Glutamatergic neuron (in vitro differentiated cells): ENCODE data around the gene PYY. TPM values are rescaled to one million over a fixed set of nuclear protein-coding genes. Genes with fewer than 3 reads are reported as not detected.

Experiments used
- DNase-seq: peaks from one replicate; pipeline ENCODE4 v3.0.0; 2022
- H3K27ac Mint-ChIP-seq: one replicate; pipeline ENCODE4 v1.8.0; 2020; ENCODE audit warnings: mild to moderate bottlenecking, mixed read lengths, inconsistent platforms; ENCODE audit not compliant: unreplicated experiment
- H3K27me3 Mint-ChIP-seq: one replicate; pipeline ENCODE4 v1.8.0; 2020; ENCODE audit warnings: mild to moderate bottlenecking, moderate library complexity, mixed read lengths, inconsistent platforms; ENCODE audit not compliant: unreplicated experiment
- H3K36me3 Mint-ChIP-seq: one replicate; pipeline ENCODE4 v1.8.0; 2020; ENCODE audit warnings: mild to moderate bottlenecking, mixed read lengths, inconsistent platforms; ENCODE audit not compliant: unreplicated experiment
- H3K4me1 Mint-ChIP-seq: one replicate; pipeline ENCODE4 v1.8.0; 2020; ENCODE audit warnings: mild to moderate bottlenecking, low read depth, mixed read lengths, inconsistent platforms; ENCODE audit not compliant: unreplicated experiment
- H3K4me3 Mint-ChIP-seq: one replicate; pipeline ENCODE4 v1.8.0; 2020; ENCODE audit warnings: mild to moderate bottlenecking, mixed read lengths, inconsistent platforms; ENCODE audit not compliant: unreplicated experiment
- H3K9me3 Mint-ChIP-seq: one replicate; pipeline ENCODE4 v1.8.0; 2020; ENCODE audit warnings: mild to moderate bottlenecking, moderate library complexity, mixed read lengths, inconsistent platforms; ENCODE audit not compliant: unreplicated experiment
- CTCF ChIP-seq: fragments of 200-600 bp; sonication (generic); IDR thresholded peaks from one replicate; pipeline ENCODE4 v1.5.0; 2021; ENCODE audit not compliant: partially characterized antibody, unreplicated experiment
- total RNA-seq: library from RNA; stranded (reverse); fragmentation: NEBNext Ultra II Directional; extraction: Animal tissue kit (Norgen Biotek cat#: 25700); gene quantifications from one replicate; pipeline ENCODE4 v1.2.1, GENCODE V29; 2021; ENCODE audit not compliant: unreplicated experiment

The PYY gene
- total RNA-seq, 1 donor from 2014 or later = not detected

- TF ChIP-seq CTCF = no peak
Observed at GRCh38 chr17:43986225-43986981, 32.7 kb upstream of the PYY start.

GRCh38 chr17:43984521-43984920, 30.8 kb upstream of the PYY start:
- Mint-ChIP-seq H3K4me1 (peaks cover 15% of the 10 kb centered on the region), H3K36me3 (no peaks in the 10 kb centered on the region), H3K4me3 (peak overlapping the region; percentile 34)

More at GRCh38 chr17:43986225-43986981, 32.7 kb upstream of the PYY start:
- Mint-ChIP-seq H3K36me3 (no peaks in the 10 kb centered on the region), H3K27me3 (peaks cover 6% of the 10 kb centered on the region), H3K4me3 (no peak overlapping the region), H3K9me3 (peaks cover 8% of the 10 kb centered on the region), H3K4me1 (peaks cover 15% of the 10 kb centered on the region), H3K27ac (no peak overlapping the region)
- no peak for DNase-seq

GRCh38 chr17:43983515-43984411, 30.0 kb upstream of the PYY start:
- Mint-ChIP-seq H3K27me3 (peaks cover 6% of the 10 kb centered on the region), H3K36me3 (no peaks in the 10 kb centered on the region), H3K9me3 (peaks cover 11% of the 10 kb centered on the region), H3K4me3 (peak overlapping the region; percentile 55), H3K27ac (no peak overlapping the region), H3K4me1 (peaks cover 15% of the 10 kb centered on the region)
- DNase-seq = peak; percentile 41
- peak; percentile 30 for TF ChIP-seq CTCF

More at GRCh38 chr17:43984521-43984920, 30.8 kb upstream of the PYY start:
- H3K9me3 Mint-ChIP-seq = peaks cover 11% of the 10 kb centered on the region
- DNase-seq = no peak
- H3K27ac Mint-ChIP-seq = no peak overlapping the region
- no peak for TF ChIP-seq CTCF
- H3K27me3 Mint-ChIP-seq = peaks cover 6% of the 10 kb centered on the region

GRCh38 chr17:43983196-43983514, 29.4 kb upstream of the PYY start:
- TF ChIP-seq CTCF = no peak
- Mint-ChIP-seq H3K4me3 (no peak overlapping the region), H3K27me3 (peaks cover 6% of the 10 kb centered on the region), H3K36me3 (no peaks in the 10 kb centered on the region), H3K27ac (no peak overlapping the region), H3K4me1 (peaks cover 15% of the 10 kb centered on the region), H3K9me3 (peaks cover 12% of the 10 kb centered on the region)
- DNase-seq = no peak

- no peak for DNase-seq
- peaks cover 7% of the 10 kb centered on the region for H3K9me3 Mint-ChIP-seq
- no peak overlapping the region for H3K27ac Mint-ChIP-seq
- peaks cover 6% of the 10 kb centered on the region for H3K4me1 Mint-ChIP-seq
- no peak overlapping the region for H3K4me3 Mint-ChIP-seq
- no peaks in the 10 kb centered on the region for H3K36me3 Mint-ChIP-seq
- H3K27me3 Mint-ChIP-seq = peaks cover 3% of the 10 kb centered on the region
- TF ChIP-seq CTCF = no peak
Observed at GRCh38 chr17:43982171-43982570, 28.4 kb upstream of the PYY start.
